Endodermal cell (in vitro differentiated cells): Measurements from ENCODE around the gene TTLL11. TPM values are rescaled to one million over a fixed set of nuclear protein-coding genes. Genes with fewer than 3 reads are reported as not detected.
A peak's percentile ranks its signal among the peaks of the same experiment; 100 is the strongest.

Experiments used
- DNase-seq: peaks from one replicate; pipeline ENCODE4 v3.0.0-alpha.2; 2017
- H3K27ac ChIP-seq: 2 replicates; pipeline ENCODE4 v1.5.1; 2013; ENCODE audit warnings: mild to moderate bottlenecking, low read depth, low read length, moderate library complexity
- H3K27me3 ChIP-seq: 2 replicates; pipeline ENCODE4 v1.6.1; 2013; ENCODE audit warnings: mild to moderate bottlenecking, low read length, moderate library complexity; ENCODE audit not compliant: insufficient read depth, control insufficient read depth, poor library complexity, severe bottlenecking
- H3K36me3 ChIP-seq: 2 replicates; pipeline ENCODE4 v1.7.0; 2013; ENCODE audit warnings: mild to moderate bottlenecking, low read length, moderate library complexity; ENCODE audit not compliant: control insufficient read depth, insufficient read depth
- H3K4me1 ChIP-seq: one replicate; pipeline ENCODE4 v1.7.0; 2013; ENCODE audit warnings: low read length; ENCODE audit not compliant: control insufficient read depth, insufficient read depth
- H3K4me3 ChIP-seq: 2 replicates; pipeline ENCODE4 v1.5.1; 2013; ENCODE audit warnings: mild to moderate bottlenecking, low read length, moderate library complexity
- H3K9ac ChIP-seq: 2 replicates; pipeline ENCODE4 v1.6.1; 2013; ENCODE audit warnings: mild to moderate bottlenecking, low read length, moderate library complexity; ENCODE audit not compliant: poor library complexity, severe bottlenecking; ENCODE audit errors: extremely low read depth
- H3K9me3 ChIP-seq: 2 replicates; pipeline ENCODE4 v1.6.1; 2013; ENCODE audit warnings: mild to moderate bottlenecking, low read length, moderate library complexity; ENCODE audit not compliant: control insufficient read depth
- H3K27ac Mint-ChIP-seq: 2 replicates; pipeline ENCODE4 v1.8.0; 2020; ENCODE audit warnings: mixed read lengths
- H3K27me3 Mint-ChIP-seq: 2 replicates; pipeline ENCODE4 v1.8.0; 2021; ENCODE audit warnings: mild to moderate bottlenecking, mixed read lengths; ENCODE audit not compliant: insufficient read depth
- H3K36me3 Mint-ChIP-seq: 2 replicates; pipeline ENCODE4 v1.8.0; 2020; ENCODE audit warnings: low read depth, mixed read lengths
- H3K4me1 Mint-ChIP-seq: 2 replicates; pipeline ENCODE4 v1.8.0; 2020; ENCODE audit warnings: mixed read lengths
- H3K4me3 Mint-ChIP-seq: 2 replicates; pipeline ENCODE4 v1.8.0; 2020; ENCODE audit warnings: mild to moderate bottlenecking, moderate library complexity, mixed read lengths
- H3K9me3 Mint-ChIP-seq: 2 replicates; pipeline ENCODE4 v1.8.0; 2020; ENCODE audit warnings: mild to moderate bottlenecking, mixed read lengths
- CTCF ChIP-seq: fragments of 200-600 bp; sonication (generic); conservative IDR thresholded peaks from 2 replicates; pipeline ENCODE4 v1.5.0; 2021; ENCODE audit warnings: antibody characterized with exemption, mild to moderate bottlenecking
- WGBS, 2 experiments: methylation state at CpG; one replicate each; pipeline versions ENCODE4 v1.1.5 to v1.1.7; 2013; ENCODE audit warnings: missing lambda C conversion rate in 2 of 2, mixed read lengths in 1 of 2; ENCODE audit not compliant: insufficient coverage in 1 of 2, insufficient read length in 1 of 2; 5-methylcytosine and 5-hydroxymethylcytosine counted together
- total RNA-seq, 2 donors: library from RNA; stranded (reverse); fragmentation: NEBNext Ultra II Directional in 1 of 2; extraction: Animal tissue kit (Norgen Biotek cat#: 25700) in 1 of 2; gene quantifications; 2 replicates in 1 of 2; 3 replicates in 1 of 2; pipeline ENCODE4 v1.2.1, GENCODE V29; 2021

Gene TTLL11
- total RNA-seq, 2 donors from 2014 or later: 0.68 TPM; not detected in 1

GRCh38 chr9:121878271-121878822 lies 214.8 kb downstream of the TTLL11 start:
- H3K4me1 ChIP-seq: no peaks in the 10 kb centered on the region
- H3K4me3 ChIP-seq: no peak overlapping the region
- no peaks in the 10 kb centered on the region for H3K9me3 ChIP-seq
- no peak overlapping the region for H3K27ac Mint-ChIP-seq
- TF ChIP-seq CTCF: no peak
- H3K27me3 ChIP-seq: no peaks in the 10 kb centered on the region
- peaks cover 2% of the 10 kb centered on the region for H3K27me3 Mint-ChIP-seq
- no peak overlapping the region for H3K9ac ChIP-seq
- no peak overlapping the region for H3K4me3 Mint-ChIP-seq
- DNase-seq: peak; percentile 29
- H3K36me3 ChIP-seq: no peaks in the 10 kb centered on the region
- H3K36me3 Mint-ChIP-seq: no peaks in the 10 kb centered on the region
- H3K9me3 Mint-ChIP-seq: no peaks in the 10 kb centered on the region
- H3K4me1 Mint-ChIP-seq: peaks cover 7% of the 10 kb centered on the region
- WGBS, 2 experiments: 77 to 84% methylated on average over 5 to 14 of the region's 14 CpGs
- no peak overlapping the region for H3K27ac ChIP-seq

DNA sequence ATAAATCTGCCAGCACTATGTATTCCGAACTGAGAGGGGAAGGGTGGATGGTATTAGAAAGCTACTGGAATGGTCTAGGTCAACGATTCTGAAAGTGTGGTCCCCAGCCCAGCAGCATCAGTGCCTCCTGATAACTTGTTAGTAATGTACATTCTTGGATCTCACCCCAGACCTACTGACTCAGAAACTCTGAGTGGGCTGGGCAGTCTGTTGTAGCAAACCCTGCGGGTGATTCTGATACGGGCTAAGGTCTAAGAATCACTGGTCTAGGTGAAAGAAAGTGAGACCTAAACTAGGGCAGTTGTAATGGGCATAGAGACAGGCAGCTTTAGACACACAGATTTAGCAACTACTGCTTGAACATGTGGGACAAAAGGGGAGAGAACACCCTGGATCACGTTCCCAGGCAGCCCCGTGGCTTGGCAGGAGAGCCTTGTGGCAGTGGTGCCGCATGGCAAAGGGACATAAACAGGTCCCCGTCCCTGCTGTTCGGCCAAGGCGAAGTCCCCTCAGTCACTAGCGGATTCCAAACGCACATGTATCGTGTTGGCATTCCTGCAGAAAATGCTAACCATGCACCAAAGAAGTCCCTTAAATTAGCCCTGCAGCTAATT lies 216.3 kb downstream of the TTLL11 start:
- Histone ChIP-seq H3K9me3 (no peaks in the 10 kb centered on the region), H3K4me1 (no peaks in the 10 kb centered on the region), H3K4me3 (no peak overlapping the region), H3K27ac (no peak overlapping the region), H3K36me3 (no peaks in the 10 kb centered on the region), H3K9ac (no peak overlapping the region), H3K27me3 (no peaks in the 10 kb centered on the region)
- H3K27ac Mint-ChIP-seq: no peak overlapping the region
- no peaks in the 10 kb centered on the region for H3K36me3 Mint-ChIP-seq
- H3K27me3 Mint-ChIP-seq: peaks cover 2% of the 10 kb centered on the region
- TF ChIP-seq CTCF: no peak
- no peaks in the 10 kb centered on the region for H3K9me3 Mint-ChIP-seq
- 94 to 95% methylated on average over 13 of the region's 13 CpGs for WGBS, 2 experiments
- H3K4me1 Mint-ChIP-seq: peaks cover 3% of the 10 kb centered on the region
- DNase-seq: peak; percentile 36
- H3K4me3 Mint-ChIP-seq: no peak overlapping the region

GRCh38 chr9:121876255-121876654 lies 216.9 kb downstream of the TTLL11 start:
- peak; percentile 10 for DNase-seq
- H3K9ac ChIP-seq: no peak overlapping the region
- Mint-ChIP-seq H3K4me1 (peaks cover 1% of the 10 kb centered on the region), H3K27ac (no peak overlapping the region), H3K27me3 (peaks cover 2% of the 10 kb centered on the region), H3K36me3 (no peaks in the 10 kb centered on the region), H3K9me3 (no peaks in the 10 kb centered on the region), H3K4me3 (no peak overlapping the region)
- no peaks in the 10 kb centered on the region for H3K27me3 ChIP-seq
- no peaks in the 10 kb centered on the region for H3K36me3 ChIP-seq
- WGBS, 2 experiments: 89 to 92% methylated on average over 1 to 2 of the region's 2 CpGs
- TF ChIP-seq CTCF: no peak
- H3K9me3 ChIP-seq: no peaks in the 10 kb centered on the region
- H3K4me1 ChIP-seq: no peaks in the 10 kb centered on the region
- H3K4me3 ChIP-seq: no peak overlapping the region
- H3K27ac ChIP-seq: no peak overlapping the region
